Stimulated activated CD8-positive, alpha-beta memory T cell treated with anti-CD3 and anti-CD28 coated beads, Interleukin-4, amount 100 ng/mL, for 24 hours (primary cell): ENCODE measurements around the gene FREY1.

Experiments
- DNase-seq: peaks from one replicate; pipeline ENCODE4 v3.0.0-alpha.2; 2020; ENCODE audit warnings: low read depth

The FREY1 gene

DNA sequence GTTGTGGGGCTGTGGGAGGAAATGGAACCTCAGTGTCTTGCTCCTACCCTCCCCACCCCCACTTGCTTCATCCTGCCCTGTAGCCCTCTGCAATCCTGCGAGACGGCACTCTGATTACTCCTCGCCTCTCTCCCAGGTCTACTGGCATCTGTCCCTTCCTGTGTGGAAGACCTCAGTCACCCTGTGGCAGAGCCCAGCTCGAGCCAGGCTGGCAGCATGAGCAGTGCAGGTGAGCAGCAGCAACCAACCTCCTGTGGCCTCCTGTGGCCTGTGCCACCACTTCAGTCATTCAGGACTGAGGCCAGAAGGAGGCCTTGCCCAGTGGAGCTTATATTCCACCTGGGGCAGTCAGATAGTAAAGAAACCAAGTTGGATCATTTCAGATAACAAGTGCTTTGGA, 36.4 kb downstream of the FREY1 start:
- no peak for DNase-seq

DNA sequence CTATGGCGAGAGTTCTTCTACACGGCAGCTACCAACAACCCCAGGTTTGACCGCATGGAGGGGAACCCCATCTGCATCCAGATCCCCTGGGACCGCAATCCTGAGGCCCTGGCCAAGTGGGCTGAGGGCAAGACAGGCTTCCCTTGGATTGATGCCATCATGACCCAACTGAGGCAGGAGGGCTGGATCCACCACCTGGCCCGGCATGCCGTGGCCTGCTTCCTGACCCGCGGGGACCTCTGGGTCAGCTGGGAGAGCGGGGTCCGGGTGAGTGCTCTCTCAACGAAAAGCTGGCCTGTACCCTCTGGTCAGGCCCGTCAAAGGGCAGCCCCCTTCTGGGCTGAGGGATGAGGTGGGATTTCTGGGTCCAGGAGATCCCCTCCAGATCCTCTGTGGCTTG, 37.5 kb downstream of the FREY1 start:
- no peak for DNase-seq

DNA sequence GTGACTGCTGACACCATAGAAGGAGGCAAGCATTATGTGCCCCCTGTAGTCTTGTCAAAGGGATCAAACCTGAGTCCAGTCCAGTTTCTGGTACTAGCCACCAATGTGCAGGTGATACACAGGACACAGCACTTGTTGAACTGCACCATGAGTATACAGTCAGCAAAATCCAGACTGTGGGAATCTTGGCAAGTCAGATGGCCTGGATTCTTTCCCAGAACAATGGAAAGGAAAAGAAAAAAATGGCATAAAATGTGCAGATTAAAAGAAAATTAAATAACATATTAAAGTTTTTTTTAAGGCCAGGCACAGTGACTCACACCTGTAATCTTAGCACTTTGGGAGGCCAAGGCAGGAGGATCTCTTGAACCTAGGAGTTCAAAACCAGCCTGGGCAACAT, 43.0 kb downstream of the FREY1 start:
- no peak for DNase-seq

DNA sequence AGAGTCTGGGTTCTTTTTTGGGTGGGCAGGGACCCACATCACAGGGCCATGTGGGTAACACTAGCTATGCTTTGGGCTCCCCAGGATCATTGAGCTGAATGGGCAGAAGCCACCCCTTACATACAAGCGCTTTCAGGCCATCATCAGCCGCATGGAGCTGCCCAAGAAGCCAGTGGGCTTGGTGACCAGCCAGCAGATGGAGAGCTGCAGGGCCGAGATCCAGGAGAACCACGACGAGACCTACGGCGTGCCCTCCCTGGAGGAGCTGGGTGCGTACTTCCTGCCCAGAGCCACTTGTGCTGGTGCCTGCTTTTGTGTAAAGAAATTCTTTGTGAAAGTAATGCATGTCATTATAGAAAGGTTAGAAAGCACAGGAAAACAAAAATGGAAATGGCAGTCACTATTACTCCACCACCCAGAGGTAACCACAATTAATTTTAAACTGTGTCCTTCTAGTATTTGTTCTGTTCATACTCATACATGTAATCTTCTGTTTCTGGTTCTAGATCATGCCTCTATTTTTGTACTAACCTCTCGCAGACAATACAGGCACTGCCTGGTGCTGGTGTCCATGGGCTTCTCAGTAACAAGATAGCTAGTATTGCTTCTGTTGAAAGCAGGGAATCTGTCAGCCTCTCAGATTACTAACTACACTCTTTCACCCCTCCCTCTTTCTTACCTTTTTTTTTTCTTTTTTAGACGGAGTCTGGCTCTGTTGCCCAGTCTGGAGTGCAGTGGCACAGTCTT, 46.1 kb downstream of the FREY1 start:
- no peak for DNase-seq

DNA sequence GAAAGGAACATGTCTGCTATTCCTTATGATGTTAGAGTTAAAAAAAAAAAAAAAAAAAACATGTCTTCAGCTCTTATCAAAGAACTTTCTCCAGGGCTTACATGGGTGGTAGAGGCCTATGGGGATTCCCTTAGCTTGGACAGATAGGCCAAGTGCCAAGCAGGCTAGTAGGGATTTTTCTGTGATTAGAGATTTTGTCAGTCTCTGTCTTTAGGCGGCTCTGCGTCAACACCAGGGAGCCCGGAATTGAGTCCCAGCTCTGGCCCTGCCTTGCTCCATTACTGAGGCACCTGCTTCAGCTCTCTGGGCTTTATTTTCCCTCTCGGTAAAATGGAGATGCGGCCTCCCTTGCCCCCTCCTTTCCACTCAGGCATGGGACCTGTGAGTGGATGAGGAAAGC, 46.7 kb downstream of the FREY1 start:
- DNase-seq, result no peak

DNA sequence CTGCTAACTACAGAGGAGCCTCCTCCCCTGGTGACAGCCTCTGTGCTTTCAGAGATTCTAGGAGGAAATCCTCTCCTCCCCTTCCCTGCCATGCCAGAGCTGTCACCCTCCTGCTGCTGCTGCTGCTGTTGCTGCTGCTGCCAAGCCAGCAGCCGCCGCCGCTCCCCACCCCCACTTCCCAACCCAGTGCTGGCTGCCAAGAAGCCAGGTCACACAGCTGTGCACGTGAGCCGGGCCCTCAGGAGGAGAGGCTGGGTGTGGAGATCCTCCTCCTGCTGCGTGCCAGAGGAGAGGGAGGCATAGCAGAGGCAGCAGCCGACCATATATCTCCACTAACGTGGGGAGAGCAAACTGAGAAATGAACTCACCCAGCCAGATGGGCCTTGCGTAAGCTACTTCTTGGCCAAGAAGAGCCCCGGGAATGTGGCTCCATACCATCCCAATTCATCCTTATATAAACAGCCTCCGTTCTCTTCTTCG, 47.4 kb downstream of the FREY1 start:
- no peak for DNase-seq

DNA sequence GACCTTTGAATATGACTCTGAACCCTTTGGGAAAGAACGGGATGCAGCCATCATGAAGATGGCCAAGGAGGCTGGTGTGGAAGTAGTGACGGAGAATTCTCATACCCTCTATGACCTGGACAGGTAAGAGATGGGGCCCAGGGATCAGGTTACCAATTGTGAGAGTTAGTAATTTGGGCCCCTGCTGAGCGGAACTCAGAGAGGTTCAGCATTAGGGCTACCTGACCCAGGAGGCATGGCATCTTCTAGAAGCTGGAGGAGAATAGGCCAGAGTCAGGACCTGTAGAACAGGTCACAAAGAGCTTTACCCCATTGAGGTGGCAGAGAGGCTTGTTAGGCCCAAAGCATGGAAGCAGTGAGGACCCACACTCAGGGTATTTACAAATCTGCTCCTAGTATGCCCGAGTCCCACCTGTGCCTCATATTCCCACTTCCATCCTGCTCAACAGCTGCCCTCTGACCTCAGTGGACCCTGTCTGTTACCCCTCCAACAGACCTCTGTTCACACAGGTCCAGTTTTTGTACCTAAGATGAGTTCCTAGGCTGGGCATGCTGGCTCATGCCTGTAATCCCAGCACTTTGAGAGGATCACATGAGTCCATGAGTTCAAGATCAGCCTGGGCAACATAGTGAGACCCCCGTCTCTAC, 48.2 kb downstream of the FREY1 start:
- no peak for DNase-seq

DNA sequence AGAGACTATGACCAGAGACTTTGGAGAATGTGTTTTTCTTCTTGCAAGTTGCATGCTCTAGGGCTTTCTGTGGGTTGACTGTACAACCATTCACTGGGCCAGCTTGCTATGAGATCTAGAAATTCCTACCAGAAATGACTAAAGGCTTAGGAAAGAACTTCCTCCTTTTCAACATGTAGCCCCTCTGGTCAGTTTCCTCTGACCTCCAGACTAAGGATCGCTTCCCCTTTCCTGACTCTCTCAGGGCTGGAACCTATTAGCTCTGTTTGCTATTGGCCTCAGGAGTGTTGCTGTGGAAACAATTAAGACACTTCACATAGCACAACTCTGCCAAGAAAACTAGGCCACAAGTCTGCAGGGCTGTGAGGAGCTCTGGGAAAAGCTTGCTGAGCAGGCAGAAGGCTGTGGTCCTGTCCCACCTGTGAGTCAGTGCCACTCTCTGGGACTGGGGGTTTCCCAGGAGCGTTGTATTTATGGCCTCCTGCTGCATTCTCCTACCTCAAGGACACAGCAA, 49.1 kb downstream of the FREY1 start:
- DNase-seq, result no peak
